Measurements from ENCODE around the gene ROBO1. TPM values are rescaled to one million over a fixed set of nuclear protein-coding genes. Genes with fewer than 3 reads are reported as not detected.

The ROBO1 gene
- total RNA-seq, 6 experiments from 2014 or later = 1.1 to 7.2 (median 4.3) TPM

- Histone ChIP-seq H3K9me3 (no peaks in the 10 kb centered on the region), H3K4me3 (no peak overlapping the region), H3K27ac (no peak overlapping the region), H3K27me3 (no peaks in the 10 kb centered on the region), H3K36me3 (no peaks in the 10 kb centered on the region), H3K4me1 (no peaks in the 10 kb centered on the region)
- intact Hi-C loops (cut with DNase I) = no loop called here
- ATAC-seq (no peak), DNase-seq (no peak)
- no peak for TF ChIP-seq POLR2A (IDR thresholded peaks at IDR 0.05)
- no peak for TF ChIP-seq CTCF (IDR thresholded peaks at IDR 0.05)
- WGBS (ENCODE audit: insufficient coverage, low coverage, low lambda C conversion rate, missing lambda C conversion rate) = 38% methylated on average over 5 of the region's 5 CpGs
Observed at GRCh38 chr3:78765671-78766485, 1001.9 kb downstream of the ROBO1 start.

GRCh38 chr3:78764634-78765033 lies 1003.2 kb downstream of the ROBO1 start:
- ATAC-seq (no peak), DNase-seq (no peak)
- Histone ChIP-seq H3K4me1 (no peaks in the 10 kb centered on the region), H3K9me3 (no peaks in the 10 kb centered on the region), H3K36me3 (no peaks in the 10 kb centered on the region), H3K27me3 (no peaks in the 10 kb centered on the region), H3K27ac (no peak overlapping the region), H3K4me3 (no peak overlapping the region)
- intact Hi-C loops (cut with DNase I) = no loop called here
- WGBS (ENCODE audit: insufficient coverage, low coverage, low lambda C conversion rate, missing lambda C conversion rate) = 87% methylated on average over 3 of the region's 3 CpGs
- TF ChIP-seq POLR2A (IDR thresholded peaks at IDR 0.05) (no peak), CTCF (IDR thresholded peaks at IDR 0.05) (no peak)

- H3K27ac ChIP-seq = no peak overlapping the region
- H3K36me3 ChIP-seq = no peaks in the 10 kb centered on the region
- no peaks in the 10 kb centered on the region for H3K27me3 ChIP-seq
- H3K4me3 ChIP-seq = no peak overlapping the region
- DNase-seq = no peak
- no peaks in the 10 kb centered on the region for H3K4me1 ChIP-seq
- ATAC-seq = no peak
- TF ChIP-seq POLR2A (IDR thresholded peaks at IDR 0.05) = no peak
- no peak for TF ChIP-seq CTCF (IDR thresholded peaks at IDR 0.05)
- H3K9me3 ChIP-seq = no peaks in the 10 kb centered on the region
- intact Hi-C loops (cut with DNase I) = no loop called here
- 54% methylated on average over 1 of the region's 1 CpG for WGBS (ENCODE audit: insufficient coverage, low coverage, low lambda C conversion rate, missing lambda C conversion rate)
Observed at GRCh38 chr3:78762121-78762520, 1005.7 kb downstream of the ROBO1 start.

- no peak overlapping the region for H3K4me3 ChIP-seq
- no peaks in the 10 kb centered on the region for H3K9me3 ChIP-seq
- DNase-seq (no peak), ATAC-seq (no peak)
- TF ChIP-seq POLR2A (IDR thresholded peaks at IDR 0.05) (no peak), CTCF (IDR thresholded peaks at IDR 0.05) (no peak)
- H3K27me3 ChIP-seq = no peaks in the 10 kb centered on the region
- no peak overlapping the region for H3K27ac ChIP-seq
- 63% methylated on average over 2 of the region's 2 CpGs for WGBS (ENCODE audit: insufficient coverage, low coverage, low lambda C conversion rate, missing lambda C conversion rate)
- intact Hi-C loops (cut with DNase I) = no loop called here
- H3K4me1 ChIP-seq = no peaks in the 10 kb centered on the region
- H3K36me3 ChIP-seq = no peaks in the 10 kb centered on the region
Observed at GRCh38 chr3:78761126-78761525, 1006.7 kb downstream of the ROBO1 start.

All from right lobe of liver (tissue), 6 donors.